Uterus (tissue), 4 donors: ENCODE results near the gene TCF4. TPM values are rescaled to one million over a fixed set of nuclear protein-coding genes. Genes with fewer than 3 reads are reported as not detected.

Source experiments
- DNase-seq, 2 donors: peaks; one replicate each; pipeline ENCODE4 v3.0.0-alpha.2; 2019 to 2020
- H3K27ac ChIP-seq, 2 donors: fragments of 200-600 bp; sonication (generic); 1 replicate in 1 of 2; 2 replicates in 1 of 2; pipeline ENCODE4 v1.5.1; 2016 to 2018
- H3K27me3 ChIP-seq, 2 donors: fragments of 200-600 bp; sonication (generic); one replicate each; pipeline ENCODE4 v1.5.1; 2018 to 2019; ENCODE audit warnings: control low read depth in 1 of 2
- H3K36me3 ChIP-seq, 2 donors: fragments of 200-600 bp; sonication (generic); one replicate each; pipeline ENCODE4 v1.5.1; 2019; ENCODE audit warnings: control low read depth in 1 of 2
- H3K4me1 ChIP-seq, 2 donors: fragments of 200-600 bp; sonication (generic); one replicate each; pipeline ENCODE4 v1.5.1; 2018 to 2019; ENCODE audit warnings: control low read depth in 1 of 2
- H3K4me3 ChIP-seq, 2 donors: fragments of 200-600 bp; sonication (generic); 1 replicate in 1 of 2; 2 replicates in 1 of 2; pipeline ENCODE4 v1.5.1; 2018 to 2019; ENCODE audit warnings: mild to moderate bottlenecking in 1 of 2
- H3K9me3 ChIP-seq, 2 donors: fragments of 200-600 bp; sonication (generic); one replicate each; pipeline ENCODE4 v1.5.1; 2019; ENCODE audit warnings: control low read depth in 1 of 2
- CTCF ChIP-seq, 4 experiments: fragments of 200-600 bp in 2 of 4; fragments of 450-650 bp in 2 of 4; sonication (generic) in 2 of 4; IDR thresholded peaks; one replicate each; pipeline ENCODE4 v1.5.1; 2016 to 2019; ENCODE audit warnings: antibody characterized with exemption in 4 of 4, mild to moderate bottlenecking in 2 of 4, moderate library complexity in 1 of 4
- POLR2A ChIP-seq, 2 donors: fragments of 450-650 bp; IDR thresholded peaks; one replicate each; pipeline ENCODE4 v1.6.1; 2016; ENCODE audit warnings: antibody characterized with exemption in 2 of 2, mild to moderate bottlenecking in 1 of 2, moderate library complexity in 1 of 2
- intact Hi-C: fragments of 100-400 bp; cut with DNase I; formaldehyde crosslinking; loops from one replicate; pipeline ENCODE4 v1.15.1; 2023; ENCODE audit warnings: low total_unique reads
- total RNA-seq, 4 donors: library from RNA; depleted of rRNA in 3 of 4; stranded (reverse); fragments of >200 nt in 3 of 4; gene quantifications; one replicate each; pipeline versions ENCODE4 v1.1.0 to v1.2.4, GENCODE V29; 2014 to 2023
- donor health status: DM: yes; HTN: yes; CAD: no.

The TCF4 gene
- total RNA-seq, 4 donors from 2014 or later, result 123 to 514 (median 163) TPM

GRCh38 chr18:55587418-55588110 lies 428 bp downstream of the TCF4 start:
- intact Hi-C loops, result loop anchor here (5.0 kb wide), 1 partner anchor 265 kb away; no protein-coding TSS in a partner anchor
- Histone ChIP-seq H3K9me3 (no peaks in the 10 kb centered on the region), H3K4me1 (no peaks in the 10 kb centered on the region), H3K36me3 (no peaks in the 10 kb centered on the region), H3K27ac (peak overlapping the region; percentile 88 to 99), H3K4me3 (peak overlapping the region; percentile 74 to 79), H3K27me3 (no peaks in the 10 kb centered on the region)
- TF ChIP-seq CTCF (IDR thresholded peaks at IDR 0.05), result no peak
- TF ChIP-seq POLR2A (IDR thresholded peaks at IDR 0.05), result no peak
- DNase-seq, result peak; percentile 27 to 37

- no peaks in the 10 kb centered on the region for H3K27me3 ChIP-seq
- peak in 1 of 2 donors; percentile 18 for DNase-seq
- H3K36me3 ChIP-seq, result no peaks in the 10 kb centered on the region
- peak overlapping the region; percentile 74 to 79 for H3K4me3 ChIP-seq
- intact Hi-C loops, result loop anchor here (5.0 kb wide), 1 partner anchor 264 kb away; no protein-coding TSS in a partner anchor
- H3K27ac ChIP-seq, result peak overlapping the region; percentile 88 to 99
- H3K9me3 ChIP-seq, result no peaks in the 10 kb centered on the region
- TF ChIP-seq POLR2A (IDR thresholded peaks at IDR 0.05) (peak in 1 of 2 donors; percentile 27), CTCF (IDR thresholded peaks at IDR 0.05) (no peak)
- no peaks in the 10 kb centered on the region for H3K4me1 ChIP-seq
These were observed 2.0 kb downstream of the TCF4 start for GRCh38 chr18:55585920-55586561.

- H3K27ac ChIP-seq, result peak overlapping the region; percentile 88 to 99
- no peak for DNase-seq
- intact Hi-C loops, result loop anchor here (5.0 kb wide), 1 partner anchor 263 kb away; no protein-coding TSS in a partner anchor
These were observed 2.7 kb downstream of the TCF4 start for GRCh38 chr18:55585065-55585919.

GRCh38 chr18:55584201-55584600 lies 3.8 kb downstream of the TCF4 start:
- intact Hi-C loops, result no loop called here
- peak overlapping the region in 1 of 2 donors; percentile 99 for H3K27ac ChIP-seq
- no peaks in the 10 kb centered on the region for H3K27me3 ChIP-seq
- no peak overlapping the region for H3K4me3 ChIP-seq
- TF ChIP-seq POLR2A (IDR thresholded peaks at IDR 0.05) (no peak), CTCF (IDR thresholded peaks at IDR 0.05) (no peak)
- no peaks in the 10 kb centered on the region for H3K36me3 ChIP-seq
- H3K4me1 ChIP-seq, result peaks cover 0 to 3% of the 10 kb centered on the region in 2 donors
- DNase-seq, result no peak
- H3K9me3 ChIP-seq, result no peaks in the 10 kb centered on the region

More at GRCh38 chr18:55585065-55585919, 2.7 kb downstream of the TCF4 start:
- H3K4me3 ChIP-seq, result peak overlapping the region; percentile 74 to 79
- H3K4me1 ChIP-seq, result no peaks in the 10 kb centered on the region
- H3K36me3 ChIP-seq, result no peaks in the 10 kb centered on the region
- TF ChIP-seq POLR2A (IDR thresholded peaks at IDR 0.05) (no peak), CTCF (IDR thresholded peaks at IDR 0.05) (no peak)
- H3K9me3 ChIP-seq, result no peaks in the 10 kb centered on the region
- no peaks in the 10 kb centered on the region for H3K27me3 ChIP-seq
